Endothelial cell of umbilical vein (primary cell): Measurements from ENCODE around the gene ITSN1.

Experiments used
- EZH2 ChIP-seq: IDR thresholded peaks from 2 replicates; pipeline ENCODE4 v1.6.1; 2012; ENCODE audit warnings: borderline replicate concordance, low read depth, mild to moderate bottlenecking, moderate library complexity, low read length, inconsistent platforms; ENCODE audit not compliant: severe bottlenecking
- FOS ChIP-seq: IDR thresholded peaks from 2 replicates; pipeline ENCODE4 v1.6.1; 2011; ENCODE audit warnings: mild to moderate bottlenecking, low read length, moderate library complexity, borderline replicate concordance; ENCODE audit not compliant: insufficient read depth
- GATA2 ChIP-seq: IDR thresholded peaks from 2 replicates; pipeline ENCODE4 v1.7.0; 2011; ENCODE audit warnings: low read depth, mild to moderate bottlenecking, moderate library complexity, mixed read lengths, low read length; ENCODE audit not compliant: insufficient read length, insufficient read depth
- JUN ChIP-seq: IDR thresholded peaks from 2 replicates; pipeline ENCODE4 v1.6.1; 2011; ENCODE audit warnings: borderline replicate concordance, low read depth; ENCODE audit not compliant: insufficient read length, insufficient read depth
- MYC ChIP-seq: IDR thresholded peaks from one replicate; pipeline ENCODE4 v1.6.1; 2011; ENCODE audit warnings: mild to moderate bottlenecking, low read depth, low read length
- POLR2A ChIP-seq: IDR thresholded peaks from 2 replicates; pipeline ENCODE4 v1.6.1; 2012; ENCODE audit warnings: low read depth, mild to moderate bottlenecking, control low read depth, low read length
- POLR2AphosphoS5 ChIP-seq: IDR thresholded peaks from 2 replicates; pipeline ENCODE4 v1.6.1; 2012; ENCODE audit warnings: low read depth, mild to moderate bottlenecking, control low read depth, low read length, moderate library complexity; ENCODE audit not compliant: insufficient read depth
- TF ChIP-seq, protein P1 (sequence below), 2 donors: IDR thresholded peaks; 1 replicate in 1 of 2; 2 replicates in 1 of 2; pipeline ENCODE4 v1.5.1; 2011; ENCODE audit warnings: low read length in 2 of 2, mild to moderate bottlenecking in 2 of 2, moderate library complexity in 2 of 2, control low read depth in 1 of 2, inconsistent platforms in 1 of 2, low read depth in 1 of 2; ENCODE audit not compliant: insufficient read depth in 1 of 2; ENCODE audit errors: extremely low read depth in 1 of 2
- TF ChIP-seq, protein P2 (sequence below): IDR thresholded peaks from 2 replicates; pipeline ENCODE4 v1.6.1; 2011; ENCODE audit not compliant: insufficient read depth, insufficient read length

DNA sequence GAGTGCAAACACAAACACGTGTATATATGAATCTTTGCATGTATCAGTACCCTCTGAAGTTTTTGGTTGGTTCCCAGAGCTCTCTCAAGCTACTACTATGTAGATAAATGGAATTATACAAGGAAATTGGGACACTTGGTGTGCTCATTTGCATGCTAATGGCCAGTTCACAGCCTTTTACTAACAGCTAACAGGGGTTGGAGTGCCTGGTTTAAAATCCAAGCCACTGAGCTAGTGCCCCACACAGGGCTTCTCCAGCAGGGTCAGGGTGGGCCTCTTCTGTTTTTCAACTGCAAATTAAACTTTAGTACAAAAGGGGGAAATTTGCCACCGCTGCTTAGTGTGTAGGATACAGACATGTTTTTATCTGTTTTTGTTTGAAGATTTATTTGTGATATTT lies 152.3 kb downstream of the ITSN1 start:
- TF ChIP-seq, protein P1, sequence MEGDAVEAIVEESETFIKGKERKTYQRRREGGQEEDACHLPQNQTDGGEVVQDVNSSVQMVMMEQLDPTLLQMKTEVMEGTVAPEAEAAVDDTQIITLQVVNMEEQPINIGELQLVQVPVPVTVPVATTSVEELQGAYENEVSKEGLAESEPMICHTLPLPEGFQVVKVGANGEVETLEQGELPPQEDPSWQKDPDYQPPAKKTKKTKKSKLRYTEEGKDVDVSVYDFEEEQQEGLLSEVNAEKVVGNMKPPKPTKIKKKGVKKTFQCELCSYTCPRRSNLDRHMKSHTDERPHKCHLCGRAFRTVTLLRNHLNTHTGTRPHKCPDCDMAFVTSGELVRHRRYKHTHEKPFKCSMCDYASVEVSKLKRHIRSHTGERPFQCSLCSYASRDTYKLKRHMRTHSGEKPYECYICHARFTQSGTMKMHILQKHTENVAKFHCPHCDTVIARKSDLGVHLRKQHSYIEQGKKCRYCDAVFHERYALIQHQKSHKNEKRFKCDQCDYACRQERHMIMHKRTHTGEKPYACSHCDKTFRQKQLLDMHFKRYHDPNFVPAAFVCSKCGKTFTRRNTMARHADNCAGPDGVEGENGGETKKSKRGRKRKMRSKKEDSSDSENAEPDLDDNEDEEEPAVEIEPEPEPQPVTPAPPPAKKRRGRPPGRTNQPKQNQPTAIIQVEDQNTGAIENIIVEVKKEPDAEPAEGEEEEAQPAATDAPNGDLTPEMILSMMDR (IDR thresholded peaks at IDR 0.05; ENCODE audit: extremely low read depth in 1 of 2, insufficient read depth in 1 of 2, low read depth in 1 of 2, low read length in 2 of 2) = no peak
- TF ChIP-seq POLR2A (no peak), FOS (no peak), EZH2 (no peak), POLR2AphosphoS5 (no peak), MYC (no peak), JUN (no peak), GATA2 (no peak)
- TF ChIP-seq, protein P2, sequence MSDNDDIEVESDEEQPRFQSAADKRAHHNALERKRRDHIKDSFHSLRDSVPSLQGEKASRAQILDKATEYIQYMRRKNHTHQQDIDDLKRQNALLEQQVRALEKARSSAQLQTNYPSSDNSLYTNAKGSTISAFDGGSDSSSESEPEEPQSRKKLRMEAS = no peak
